HG03060 (cell line): ENCODE measurements around the gene MTA1.

ENCODE experiments used
- ATAC-seq: cut with Tn5 transposase; IDR thresholded peaks from one replicate; pipeline ENCODE4 v1.9.1; 2021; ENCODE audit warnings: low read depth, moderate number of reproducible peaks; ENCODE audit not compliant: unreplicated experiment

MTA1 gene

GRCh38 chr14:105439710-105440553 is 20.3 kb downstream of the MTA1 start:
- ATAC-seq = no peak

GRCh38 chr14:105440554-105440900 is 20.9 kb downstream of the MTA1 start:
- ATAC-seq = no peak

- ATAC-seq = no peak
These were observed 21.4 kb downstream of the MTA1 start for GRCh38 chr14:105440992-105441391.

GRCh38 chr14:105442125-105442524 is 22.5 kb downstream of the MTA1 start:
- ATAC-seq = no peak

- ATAC-seq = no peak
These were observed 23.2 kb downstream of the MTA1 start for GRCh38 chr14:105442834-105443233.

- ATAC-seq = no peak
These were observed 25.2 kb downstream of the MTA1 start for GRCh38 chr14:105444859-105445258.

GRCh38 chr14:105445290-105445689 is 25.7 kb downstream of the MTA1 start:
- no peak for ATAC-seq

GRCh38 chr14:105445901-105446845 is 26.5 kb downstream of the MTA1 start:
- ATAC-seq = no peak

- ATAC-seq = no peak
These were observed 27.3 kb downstream of the MTA1 start for GRCh38 chr14:105446971-105447370.

- no peak for ATAC-seq
These were observed 28.3 kb downstream of the MTA1 start for GRCh38 chr14:105447651-105448640.

- ATAC-seq = no peak
These were observed 29.1 kb downstream of the MTA1 start for GRCh38 chr14:105448706-105449111.

GRCh38 chr14:105449276-105450122 is 29.9 kb downstream of the MTA1 start:
- no peak for ATAC-seq

GRCh38 chr14:105450123-105450505 is 30.5 kb downstream of the MTA1 start:
- no peak for ATAC-seq

GRCh38 chr14:105450864-105451720 is 31.5 kb downstream of the MTA1 start:
- no peak for ATAC-seq

GRCh38 chr14:105452963-105453362 is 33.3 kb downstream of the MTA1 start:
- ATAC-seq = no peak

- ATAC-seq = no peak
These were observed 34.2 kb downstream of the MTA1 start for GRCh38 chr14:105453847-105454246.

- ATAC-seq = no peak
These were observed 35.5 kb downstream of the MTA1 start for GRCh38 chr14:105455086-105455640.
